OCI-LY7 (cell line): ENCODE measurements around the gene TSPAN11. TPM values are rescaled to one million over a fixed set of nuclear protein-coding genes. Genes with fewer than 3 reads are reported as not detected.

Experiments
- BruUV-seq: library from RNA; stranded (reverse); fragments of 400-500 nt; replicated peaks from 2 replicates; lab custom pipeline; 2021; lab: Mats Ljungman, UMichigan
- CTCF ChIA-PET: fragments of 300-600 bp; sonication (Branson Sonifier 250); formaldehyde crosslinking; loops from one replicate; lab custom pipeline; 2022; ENCODE audit warnings: antibody characterized with exemption; ENCODE audit not compliant: unreplicated experiment; lab: Charles Lee
- POLR2A ChIA-PET: fragments of 300-600 bp; sonication (Branson Sonifier 250); formaldehyde crosslinking; loops from one replicate; lab custom pipeline; 2022; ENCODE audit warnings: antibody characterized with exemption; lab: Charles Lee
- DNase-seq: peaks from one replicate; pipeline ENCODE4 v3.0.0-alpha.2; 2015; ENCODE audit warnings: low spot score
- H2AFZ ChIP-seq: fragments of 200-600 bp; sonication (generic), shearing (Covaris generic); 2 replicates; pipeline ENCODE4 v1.6.1; 2014; ENCODE audit warnings: mild to moderate bottlenecking, antibody characterized with exemption, low read length, moderate library complexity
- H3K27ac ChIP-seq: fragments of 200-600 bp; sonication (generic); 2 replicates; pipeline ENCODE4 v1.5.1; 2014; ENCODE audit warnings: mixed run types, low read depth, mild to moderate bottlenecking, moderate library complexity, low read length, inconsistent platforms; ENCODE audit not compliant: poor library complexity, severe bottlenecking
- H3K36me3 ChIP-seq: fragments of 200-600 bp; sonication (generic); 2 replicates; pipeline ENCODE4 v1.6.1; 2014; ENCODE audit warnings: mild to moderate bottlenecking, antibody characterized with exemption, low read length, moderate library complexity, mixed read lengths; ENCODE audit not compliant: insufficient read depth
- H3K4me1 ChIP-seq: fragments of 200-600 bp; sonication (generic); 2 replicates; pipeline ENCODE4 v1.5.1; 2014; ENCODE audit warnings: mild to moderate bottlenecking, low read length; ENCODE audit not compliant: insufficient read depth, poor library complexity, severe bottlenecking
- H3K4me2 ChIP-seq: fragments of 200-600 bp; sonication (generic); 2 replicates; pipeline ENCODE4 v1.6.1; 2014; ENCODE audit warnings: mild to moderate bottlenecking, low read length
- H3K4me3 ChIP-seq: fragments of 200-600 bp; sonication (generic); 2 replicates; pipeline ENCODE4 v1.5.1; 2014; ENCODE audit warnings: mild to moderate bottlenecking, low read depth, low read length; ENCODE audit not compliant: poor library complexity, severe bottlenecking
- H3K79me2 ChIP-seq: fragments of 200-600 bp; sonication (generic); 2 replicates; pipeline ENCODE4 v1.6.1; 2016; ENCODE audit warnings: low read depth, mild to moderate bottlenecking, low read length, moderate library complexity, mixed read lengths; ENCODE audit not compliant: insufficient read depth
- H3K9me2 ChIP-seq: fragments of 200-600 bp; sonication (generic); 2 replicates; pipeline ENCODE4 v1.6.1; 2016; ENCODE audit warnings: mild to moderate bottlenecking, low read length, mixed read lengths; ENCODE audit not compliant: insufficient read depth
- H3K9me3 ChIP-seq: fragments of 200-600 bp; sonication (generic); 2 replicates; pipeline ENCODE4 v1.6.1; 2014; ENCODE audit warnings: mild to moderate bottlenecking, mixed run types, low read length, mixed read lengths
- H4K20me1 ChIP-seq: fragments of 200-600 bp; sonication (generic); 2 replicates; pipeline ENCODE4 v1.6.1; 2014; ENCODE audit warnings: mild to moderate bottlenecking, antibody characterized with exemption, low read length, moderate library complexity, mixed read lengths; ENCODE audit not compliant: insufficient read depth
- CTCF ChIP-seq: fragments of 200-600 bp; sonication (generic); conservative IDR thresholded peaks from 2 replicates; pipeline ENCODE4 v1.5.1; 2014; ENCODE audit warnings: mild to moderate bottlenecking, antibody characterized with exemption, low read length, moderate library complexity, mixed read lengths
- EZH2phosphoT487 ChIP-seq: fragments of 200-600 bp; sonication (generic); IDR thresholded peaks from 2 replicates; pipeline ENCODE4 v1.6.1; 2018; ENCODE audit warnings: low read depth, borderline replicate concordance, mild to moderate bottlenecking, mixed run types, antibody characterized with exemption, low read length, moderate library complexity, mixed read lengths
- intact Hi-C: fragments of 100-400 bp; cut with micrococcal nuclease; formaldehyde crosslinking; loops from one replicate; pipeline ENCODE4 v1.10.0; 2022; ENCODE audit not compliant: unreplicated experiment
- total RNA-seq, 2 experiments: library from RNA; depleted of rRNA in 1 of 2; stranded (reverse); fragments of >200 nt in 1 of 2; shearing (Covaris generic) in 1 of 2; gene quantifications; 2 replicates each; pipeline ENCODE4 v1.2.3, GENCODE V29; 2014 to 2022

TSPAN11 gene
- total RNA-seq, 2 experiments from 2014 or later, result not detected

- CTCF ChIA-PET, result no interaction called here
- H3K9me3 ChIP-seq, result 0 out of 2 replicates have a peak, but pooled peaks cover 2% of the 10 kb centered on the region
- TF ChIP-seq EZH2phosphoT487 (no peak), CTCF (no peak)
- no TSS peak for BruUV-seq
- H3K9me2 ChIP-seq, result no peaks in the 10 kb centered on the region
- no peak overlapping the region for H2AFZ ChIP-seq
- DNase-seq, result peak; percentile 5
- no peaks in the 10 kb centered on the region for H4K20me1 ChIP-seq
- H3K27ac ChIP-seq, result no peak overlapping the region
- no peak overlapping the region for H3K4me3 ChIP-seq
- no peaks in the 10 kb centered on the region for H3K79me2 ChIP-seq
- H3K36me3 ChIP-seq, result no peaks in the 10 kb centered on the region
- intact Hi-C loops, result no loop called here
- no peaks in the 10 kb centered on the region for H3K4me1 ChIP-seq
- H3K4me2 ChIP-seq, result no peak overlapping the region
- POLR2A ChIA-PET, result interaction anchor here (0.5 to 0.8 kb wide), 4 partner anchors 10 to 1152 kb away, joined by 3 read pairs; no protein-coding TSS in a partner anchor
These were observed 43.8 kb upstream of the TSPAN11 start for GRCh38 chr12:30882706-30883105.

- no peak for TF ChIP-seq CTCF
- DNase-seq, result no peak
- H3K4me2 ChIP-seq, result no peak overlapping the region
- H3K79me2 ChIP-seq, result no peaks in the 10 kb centered on the region
- H3K9me2 ChIP-seq, result no peaks in the 10 kb centered on the region
- intact Hi-C loops, result no loop called here
- CTCF ChIA-PET, result interaction anchor here (0.6 kb wide), 1 partner anchor 384 kb away, joined by 3 read pairs; no protein-coding TSS in a partner anchor
- H3K27ac ChIP-seq, result no peak overlapping the region
- no peak overlapping the region for H2AFZ ChIP-seq
- POLR2A ChIA-PET, result no interaction called here
- BruUV-seq, result no TSS peak
- H3K4me3 ChIP-seq, result no peak overlapping the region
- H4K20me1 ChIP-seq, result no peaks in the 10 kb centered on the region
- H3K4me1 ChIP-seq, result no peaks in the 10 kb centered on the region
- 0 out of 2 replicates have a peak, but pooled peaks cover 4% of the 10 kb centered on the region for H3K9me3 ChIP-seq
- no peaks in the 10 kb centered on the region for H3K36me3 ChIP-seq
These were observed 41.7 kb upstream of the TSPAN11 start for GRCh38 chr12:30884799-30885198.

GRCh38 chr12:30885321-30885720, 41.2 kb upstream of the TSPAN11 start:
- BruUV-seq, result no TSS peak
- Histone ChIP-seq H3K4me2 (no peak overlapping the region), H3K36me3 (no peaks in the 10 kb centered on the region), H3K9me2 (no peaks in the 10 kb centered on the region), H4K20me1 (no peaks in the 10 kb centered on the region), H3K9me3 (0 out of 2 replicates have a peak, but pooled peaks cover 4% of the 10 kb centered on the region), H3K4me3 (no peak overlapping the region), H3K79me2 (no peaks in the 10 kb centered on the region), H2AFZ (no peak overlapping the region), H3K27ac (no peak overlapping the region), H3K4me1 (no peaks in the 10 kb centered on the region)
- DNase-seq, result no peak
- CTCF ChIA-PET, result interaction anchor here (0.6 to 1.4 kb wide), 2 partner anchors 18 to 384 kb away, joined by 3 read pairs; no protein-coding TSS in a partner anchor
- TF ChIP-seq CTCF (no peak), EZH2phosphoT487 (no peak)
- intact Hi-C loops, result no loop called here
- POLR2A ChIA-PET, result no interaction called here
